Spleen (tissue), 11 donors: ENCODE results near the gene FOXA3. TPM values are rescaled to one million over a fixed set of nuclear protein-coding genes. Genes with fewer than 3 reads are reported as not detected.

ENCODE experiments used
- DNase-seq: peaks from one replicate; pipeline ENCODE4 v3.0.0-alpha.2; 2020
- H3K27ac ChIP-seq, 8 donors: fragments of 200-600 bp; sonication (generic) in 7 of 8; 1 replicate in 4 of 8; 2 replicates in 4 of 8; pipeline versions ENCODE4 v1.5.0 to v1.8.0; 2016 to 2021; ENCODE audit warnings: inconsistent platforms in 4 of 8, mild to moderate bottlenecking in 4 of 8, moderate library complexity in 1 of 8
- H3K27me3 ChIP-seq, 7 donors: fragments of 200-600 bp; sonication (generic) in 6 of 7; replicated peaks in 1 of 7; 1 replicate in 4 of 7; 2 replicates in 3 of 7; pipeline versions ENCODE4 v1.5.0 to v1.8.0; 2016 to 2021; ENCODE audit warnings: inconsistent platforms in 3 of 7, mild to moderate bottlenecking in 1 of 7
- H3K36me3 ChIP-seq, 6 donors: fragments of 200-600 bp; sonication (generic) in 5 of 6; 1 replicate in 4 of 6; 2 replicates in 2 of 6; pipeline versions ENCODE4 v1.5.0 to v1.8.0; 2016 to 2021; ENCODE audit warnings: inconsistent platforms in 2 of 6
- H3K4me1 ChIP-seq, 6 donors: fragments of 200-600 bp; sonication (generic) in 5 of 6; 1 replicate in 3 of 6; 2 replicates in 3 of 6; pipeline versions ENCODE4 v1.5.0 to v1.8.0; 2016 to 2021; ENCODE audit warnings: inconsistent platforms in 3 of 6
- H3K4me3 ChIP-seq, 8 donors: fragments of 200-600 bp; sonication (generic) in 7 of 8; 1 replicate in 4 of 8; 2 replicates in 4 of 8; pipeline versions ENCODE4 v1.5.0 to v1.8.0; 2016 to 2021; ENCODE audit warnings: inconsistent platforms in 4 of 8, mild to moderate bottlenecking in 4 of 8, moderate library complexity in 2 of 8
- H3K9me3 ChIP-seq, 8 donors: fragments of 200-600 bp; sonication (generic) in 7 of 8; 1 replicate in 4 of 8; 2 replicates in 4 of 8; pipeline versions ENCODE4 v1.5.0 to v1.8.0; 2016 to 2021; ENCODE audit warnings: inconsistent platforms in 4 of 8
- POLR2A ChIP-seq, 3 donors: fragments of 450-650 bp; IDR thresholded peaks; one replicate each; pipeline ENCODE4 v1.5.1; 2017; ENCODE audit warnings: antibody characterized with exemption in 3 of 3, mild to moderate bottlenecking in 1 of 3
- POLR2AphosphoS5 ChIP-seq, 3 donors: sonication (generic); formaldehyde crosslinking; IDR thresholded peaks; one replicate each; pipeline ENCODE4 v1.5.1; 2017; ENCODE audit warnings: antibody characterized with exemption in 3 of 3
- WGBS, 5 donors: extraction: QIAGEN DNeasy Blood & Tissue Kit in 3 of 5; methylation state at CpG; one replicate each; pipeline versions ENCODE4 v1.1.5 to v1.1.7; 2013 to 2018; 5-methylcytosine and 5-hydroxymethylcytosine counted together
- intact Hi-C: fragments of 100-400 bp; cut with DNase I; formaldehyde crosslinking; loops from one replicate; pipeline ENCODE4 v1.15.0; 2023; ENCODE audit warnings: low total_unique reads
- polyA plus RNA-seq, 3 donors: library from polyadenylated mRNA; stranded (reverse); fragments of 200-250 nt; gene quantifications; one replicate each; pipeline ENCODE4 v1.2.1, GENCODE V29; 2013
- total RNA-seq, 7 donors: library from RNA; depleted of rRNA in 3 of 7; stranded (reverse); fragments of >200 nt in 3 of 7; fragmentation: NEBNext Ultra II Directional in 4 of 7; extraction: Animal tissue kit (Norgen Biotek cat#: 25700) in 4 of 7; gene quantifications; one replicate each; pipeline versions ENCODE4 v1.1.0 to v1.2.1, GENCODE V29; 2016 to 2021
- TF ChIP-seq, protein P1 (sequence below), 11 experiments: fragments of 200-600 bp in 7 of 11; fragments of 450-650 bp in 4 of 11; sonication (generic) in 4 of 11; IDR thresholded peaks in 8 of 11; conservative IDR thresholded peaks in 3 of 11; 1 replicate in 7 of 11; 2 replicates in 4 of 11; pipeline versions ENCODE4 v1.4.0 to v1.8.0; 2016 to 2021; ENCODE audit warnings: antibody characterized with exemption in 11 of 11, inconsistent platforms in 4 of 11, mild to moderate bottlenecking in 1 of 11
- donor health status: healthy with polysubstance abuse.
- donor health status: DM: no; HTN: no; CAD: no; lungs with moderate emphysema.
- donor health status: DM: no; HTN: no; CAD: no.
- donor health status: Bipolar disorder and iron deficiency.
- donor health status: healthy.
- donor health status: DM: no; HTN: no; CAD: no.
- donor health status: DM: yes; HTN: yes; CAD: no.

FOXA3 gene
- total and polyA plus RNA-seq, 10 donors, result 0.09 to 0.24 (median 0.16) TPM; not detected in 7

DNA sequence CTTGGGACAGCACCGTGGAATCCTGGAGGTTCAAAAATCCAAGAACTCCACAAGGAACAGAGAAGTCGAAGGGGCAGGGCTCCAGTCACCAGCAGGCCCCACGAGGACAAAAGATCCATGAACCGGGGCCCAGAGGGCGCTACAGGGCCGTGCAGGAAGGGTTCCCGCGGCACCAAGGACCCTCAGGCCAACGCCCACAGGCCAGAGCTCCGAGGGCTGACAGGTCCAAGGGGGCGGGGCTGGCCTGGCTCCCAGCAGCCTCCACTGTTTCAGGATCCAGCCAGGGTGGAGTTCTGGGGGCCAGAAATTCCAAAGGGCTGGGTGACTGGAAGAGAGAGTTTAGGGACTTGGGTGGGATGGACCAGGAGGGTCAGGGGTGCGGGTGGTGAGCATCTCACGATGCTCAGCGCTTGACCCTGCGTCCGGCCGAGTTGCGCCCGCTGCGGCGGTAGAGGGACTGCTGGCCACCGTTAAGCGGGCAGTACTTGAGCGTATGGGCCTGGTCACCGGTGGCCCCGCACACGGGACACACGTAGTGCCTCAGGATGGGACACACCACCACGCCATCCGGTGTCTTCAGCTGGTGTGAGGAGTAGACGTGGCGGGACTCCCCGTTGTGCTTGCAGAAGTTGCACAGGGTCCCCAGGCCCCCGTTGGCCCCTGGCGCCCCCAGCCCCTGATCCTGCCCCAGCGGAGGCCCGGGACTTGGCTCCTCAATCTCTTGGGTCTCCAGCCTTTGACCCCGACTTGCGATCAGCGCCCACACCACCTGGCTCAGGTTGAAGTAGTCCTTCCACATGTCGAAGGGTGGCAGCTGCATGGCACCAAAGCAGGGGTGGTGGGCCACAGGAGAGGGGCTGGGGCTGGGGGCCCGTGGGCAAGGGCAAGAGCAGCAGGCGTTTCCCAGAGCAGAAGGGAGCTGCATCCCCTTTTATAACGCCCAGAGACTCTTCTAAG lies 50.0 kb downstream of the FOXA3 start, which contains the start of gene NANOS2:
NANOS2 (minus strand) TSS at position 905 of the 957 bp plus-strand sequence; CDS start at position 820, 85 bp downstream.
- H3K4me3 ChIP-seq, result no peak within 1 kb of the TSS
- H3K27me3 ChIP-seq, result peaks cover 0 to 64% (median 0%) of the 10 kb centered on the region in 7 donors
- H3K27ac ChIP-seq, result no peak within 1 kb of the TSS
- DNase-seq, result no peak
- no peaks in the 10 kb centered on the region for H3K4me1 ChIP-seq
- intact Hi-C loops, result no loop called here
- H3K9me3 ChIP-seq, result no peaks in the 10 kb centered on the region
- TF ChIP-seq, protein P1, sequence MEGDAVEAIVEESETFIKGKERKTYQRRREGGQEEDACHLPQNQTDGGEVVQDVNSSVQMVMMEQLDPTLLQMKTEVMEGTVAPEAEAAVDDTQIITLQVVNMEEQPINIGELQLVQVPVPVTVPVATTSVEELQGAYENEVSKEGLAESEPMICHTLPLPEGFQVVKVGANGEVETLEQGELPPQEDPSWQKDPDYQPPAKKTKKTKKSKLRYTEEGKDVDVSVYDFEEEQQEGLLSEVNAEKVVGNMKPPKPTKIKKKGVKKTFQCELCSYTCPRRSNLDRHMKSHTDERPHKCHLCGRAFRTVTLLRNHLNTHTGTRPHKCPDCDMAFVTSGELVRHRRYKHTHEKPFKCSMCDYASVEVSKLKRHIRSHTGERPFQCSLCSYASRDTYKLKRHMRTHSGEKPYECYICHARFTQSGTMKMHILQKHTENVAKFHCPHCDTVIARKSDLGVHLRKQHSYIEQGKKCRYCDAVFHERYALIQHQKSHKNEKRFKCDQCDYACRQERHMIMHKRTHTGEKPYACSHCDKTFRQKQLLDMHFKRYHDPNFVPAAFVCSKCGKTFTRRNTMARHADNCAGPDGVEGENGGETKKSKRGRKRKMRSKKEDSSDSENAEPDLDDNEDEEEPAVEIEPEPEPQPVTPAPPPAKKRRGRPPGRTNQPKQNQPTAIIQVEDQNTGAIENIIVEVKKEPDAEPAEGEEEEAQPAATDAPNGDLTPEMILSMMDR (IDR thresholded peaks at IDR 0.05 in 8 of 11, conservative IDR thresholded peaks at IDR 0.05 in 3 of 11), result no peak
- no peak for TF ChIP-seq POLR2AphosphoS5 (IDR thresholded peaks at IDR 0.05)
- TF ChIP-seq POLR2A (IDR thresholded peaks at IDR 0.05), result no peak
- no peaks in the 10 kb centered on the region for H3K36me3 ChIP-seq
- 49 to 67% (median 59%) methylated on average over 31 to 44 of the region's 44 CpGs for WGBS, 5 donors

DNA sequence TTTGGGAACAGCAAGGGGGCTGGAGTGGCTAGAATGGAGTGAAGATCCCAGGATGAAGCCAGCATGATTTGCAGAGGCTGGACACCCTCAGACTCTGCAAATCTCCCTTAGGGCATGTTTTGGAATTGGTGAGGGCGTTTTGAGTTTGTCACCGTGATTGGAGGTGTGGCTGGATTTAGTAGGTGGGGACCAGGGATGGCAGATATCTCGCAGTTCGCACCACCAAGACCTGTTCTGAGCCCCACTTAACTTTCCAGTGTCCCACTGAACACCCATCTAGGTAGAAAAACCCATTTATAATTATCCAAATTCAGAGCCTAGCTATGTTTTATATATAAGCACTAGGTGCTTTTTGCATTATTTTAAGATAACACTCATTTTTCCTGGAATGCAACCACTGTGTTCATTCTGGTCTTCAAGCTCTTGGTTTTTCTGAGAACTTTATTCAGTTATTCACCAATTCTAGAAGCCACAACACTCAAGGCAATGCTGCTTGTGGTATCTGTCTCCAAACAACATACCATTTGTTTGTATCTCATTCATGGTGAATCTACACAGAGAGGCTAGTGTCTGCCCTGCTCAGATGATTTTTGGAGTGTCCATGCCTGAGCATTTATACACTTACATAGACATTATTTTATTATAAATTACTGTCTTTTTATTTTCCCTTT lies 53.4 kb downstream of the FOXA3 start:
- peaks cover 0 to 61% (median 0%) of the 10 kb centered on the region in 7 donors for H3K27me3 ChIP-seq
- 53 to 81% (median 70%) methylated on average over 4 of the region's 4 CpGs for WGBS, 5 donors
- no peak for DNase-seq
- no peak for TF ChIP-seq POLR2A (IDR thresholded peaks at IDR 0.05)
- TF ChIP-seq, protein P1 (IDR thresholded peaks at IDR 0.05 in 8 of 11, conservative IDR thresholded peaks at IDR 0.05 in 3 of 11), result no peak
- TF ChIP-seq POLR2AphosphoS5 (IDR thresholded peaks at IDR 0.05), result no peak
- H3K9me3 ChIP-seq, result no peaks in the 10 kb centered on the region
- H3K36me3 ChIP-seq, result no peaks in the 10 kb centered on the region
- H3K4me1 ChIP-seq, result no peaks in the 10 kb centered on the region
- no peak overlapping the region for H3K4me3 ChIP-seq
- intact Hi-C loops, result no loop called here
- H3K27ac ChIP-seq, result no peak overlapping the region

DNA sequence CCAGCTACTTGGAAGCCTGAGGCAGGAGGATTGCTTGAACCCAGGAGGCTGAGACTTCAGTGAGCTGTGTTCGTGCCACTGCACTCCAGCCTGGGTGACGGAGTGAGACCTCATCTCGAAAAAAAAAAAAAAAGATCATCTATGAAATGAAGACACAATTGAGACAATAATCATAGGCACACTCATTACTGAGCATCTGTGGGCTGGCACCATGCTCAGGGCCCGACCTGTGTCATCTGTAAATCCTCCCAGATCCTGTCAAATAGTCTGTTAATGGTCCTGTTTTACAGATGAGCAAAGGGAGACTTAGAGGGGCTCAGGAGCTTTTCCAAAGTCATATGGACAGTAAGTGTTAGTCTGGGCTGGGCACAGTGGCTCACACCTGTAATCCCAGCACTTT lies 54.6 kb downstream of the FOXA3 start:
- intact Hi-C loops, result no loop called here
- Histone ChIP-seq H3K27ac (no peak overlapping the region), H3K27me3 (peaks cover 0 to 49% (median 0%) of the 10 kb centered on the region in 7 donors), H3K36me3 (no peaks in the 10 kb centered on the region), H3K9me3 (no peaks in the 10 kb centered on the region), H3K4me3 (no peak overlapping the region), H3K4me1 (no peaks in the 10 kb centered on the region)
- TF ChIP-seq, protein P1 (IDR thresholded peaks at IDR 0.05 in 8 of 11, conservative IDR thresholded peaks at IDR 0.05 in 3 of 11), result no peak
- TF ChIP-seq POLR2A (IDR thresholded peaks at IDR 0.05) (no peak), POLR2AphosphoS5 (IDR thresholded peaks at IDR 0.05) (no peak)
- 60 to 84% (median 73%) methylated on average over 4 of the region's 4 CpGs for WGBS, 5 donors
- DNase-seq, result no peak
